UCSD-AML1 (cell line): ENCODE data around the gene TANGO6.
"Not testable (repeated sequence)": the region's sequence is repeated elsewhere in the genome, so short reads cannot be mapped to it uniquely, and the experiment has no call there.

ENCODE experiments used
- DNase-seq: peaks from one replicate; lab custom pipeline; 2025; ENCODE audit not compliant: unreplicated experiment; lab: John Stamatoyannopoulos, UW

Gene TANGO6

DNA sequence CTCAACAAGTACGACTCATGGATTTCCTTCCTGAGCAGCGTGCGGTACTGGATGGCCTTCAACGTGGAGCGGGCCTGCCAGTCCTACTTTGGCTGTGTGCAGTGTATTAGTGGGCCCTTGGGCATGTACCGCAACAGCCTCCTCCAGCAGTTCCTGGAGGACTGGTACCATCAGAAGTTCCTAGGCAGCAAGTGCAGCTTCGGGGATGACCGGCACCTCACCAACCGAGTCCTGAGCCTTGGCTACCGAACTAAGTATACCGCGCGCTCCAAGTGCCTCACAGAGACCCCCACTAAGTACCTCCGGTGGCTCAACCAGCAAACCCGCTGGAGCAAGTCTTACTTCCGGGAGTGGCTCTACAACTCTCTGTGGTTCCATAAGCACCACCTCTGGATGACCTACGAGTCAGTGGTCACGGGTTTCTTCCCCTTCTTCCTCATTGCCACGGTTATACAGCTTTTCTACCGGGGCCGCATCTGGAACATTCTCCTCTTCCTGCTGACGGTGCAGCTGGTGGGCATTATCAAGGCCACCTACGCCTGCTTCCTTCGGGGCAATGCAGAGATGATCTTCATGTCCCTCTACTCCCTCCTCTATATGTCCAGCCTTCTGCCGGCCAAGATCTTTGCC, 271.1 kb downstream of the TANGO6 start:
- no peak for DNase-seq

DNA sequence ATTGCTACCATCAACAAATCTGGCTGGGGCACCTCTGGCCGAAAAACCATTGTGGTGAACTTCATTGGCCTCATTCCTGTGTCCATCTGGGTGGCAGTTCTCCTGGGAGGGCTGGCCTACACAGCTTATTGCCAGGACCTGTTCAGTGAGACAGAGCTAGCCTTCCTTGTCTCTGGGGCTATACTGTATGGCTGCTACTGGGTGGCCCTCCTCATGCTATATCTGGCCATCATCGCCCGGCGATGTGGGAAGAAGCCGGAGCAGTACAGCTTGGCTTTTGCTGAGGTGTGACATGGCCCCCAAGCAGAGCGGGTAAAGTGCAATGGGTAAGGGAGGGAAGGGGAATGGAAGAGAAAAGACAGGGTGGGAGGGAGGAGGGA, 271.6 kb downstream of the TANGO6 start:
- no peak for DNase-seq

DNA sequence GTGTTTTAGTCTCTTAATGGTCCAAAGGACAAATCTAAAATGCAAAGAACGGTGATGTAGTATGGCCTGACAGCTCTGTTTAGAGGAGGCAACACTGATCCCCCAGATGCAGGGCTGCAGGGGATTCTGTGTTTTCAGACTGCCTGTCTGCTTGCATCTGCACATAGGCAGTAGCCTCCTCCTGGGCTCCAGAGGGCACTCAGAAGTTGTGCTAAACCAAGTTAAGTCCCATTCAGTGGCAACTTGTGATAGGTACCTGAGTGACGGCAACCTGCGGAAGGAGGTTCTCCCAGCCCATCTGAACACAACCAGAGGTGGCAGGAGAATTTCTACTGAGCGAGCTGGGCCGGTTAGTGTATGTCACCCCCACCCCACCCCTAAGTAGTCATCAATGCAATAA, 272.0 kb downstream of the TANGO6 start:
- DNase-seq, result no peak

DNA sequence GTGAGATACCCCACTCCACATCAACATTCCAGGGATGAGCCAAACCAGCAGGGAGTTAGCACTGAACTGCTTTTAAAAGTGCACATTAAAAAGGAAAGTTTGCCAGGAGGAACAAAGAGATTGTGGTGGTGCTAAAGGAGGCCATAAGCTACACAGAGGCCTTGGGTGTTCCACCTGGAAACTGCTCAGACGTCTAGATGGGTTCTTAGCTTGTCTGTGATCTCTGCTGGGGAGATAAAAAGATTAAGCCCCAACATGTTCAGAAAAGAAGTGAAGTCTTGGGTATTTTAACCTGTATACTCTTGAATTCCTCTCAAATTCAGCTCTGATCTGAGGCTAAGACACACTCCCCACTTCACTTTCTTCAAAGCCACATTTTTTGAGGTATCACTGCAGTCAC, 272.5 kb downstream of the TANGO6 start:
- DNase-seq, result no peak

DNA sequence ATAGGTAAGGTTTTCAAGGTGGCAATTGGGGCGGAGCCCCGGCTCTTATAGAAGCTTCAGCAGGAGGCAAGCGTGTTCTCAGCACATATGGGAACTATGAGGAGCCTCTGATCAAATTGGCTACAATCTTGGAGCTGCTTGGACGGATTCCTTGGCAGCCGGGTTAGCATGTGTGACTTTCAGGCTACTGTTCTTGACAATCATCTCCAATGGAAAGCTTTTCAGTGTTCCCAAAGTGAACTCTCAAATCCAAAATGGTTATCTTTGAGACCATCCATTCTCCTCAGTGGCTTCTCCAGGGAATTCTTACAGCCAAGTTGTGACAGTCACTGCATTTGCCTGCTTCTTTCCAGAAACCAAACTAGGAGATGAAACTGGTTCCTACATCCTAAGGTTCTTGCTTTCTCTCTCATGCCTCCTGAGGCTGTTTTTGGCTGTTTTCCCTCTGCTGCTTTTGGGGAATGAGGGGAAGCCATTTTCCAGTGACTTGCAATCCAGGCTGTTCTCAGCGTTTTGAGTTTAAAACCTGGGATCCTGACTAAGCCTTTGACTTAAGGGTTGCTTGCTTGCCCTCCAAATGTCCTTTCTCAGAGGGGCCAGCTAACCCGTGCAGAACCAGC, 273.0 kb downstream of the TANGO6 start:
- no peak for DNase-seq

DNA sequence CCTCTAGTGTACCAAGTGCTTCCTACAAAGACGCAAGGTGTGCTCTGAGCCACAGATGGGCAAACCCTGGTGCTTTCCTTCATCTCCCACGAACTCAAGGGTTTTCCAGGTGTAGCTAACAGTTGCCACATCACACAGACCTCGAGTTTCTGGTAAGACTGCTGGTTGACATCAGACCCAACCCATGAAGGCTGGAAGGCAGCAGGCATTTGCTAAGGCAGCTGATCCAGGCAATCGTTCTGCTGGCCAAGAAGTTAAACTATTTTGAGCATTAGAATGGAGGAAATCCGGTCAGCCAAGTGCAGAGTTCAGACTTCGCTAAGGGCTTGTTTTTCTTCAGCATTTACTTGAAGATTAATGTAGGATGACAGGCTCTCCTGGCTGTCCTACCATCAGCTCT, 273.6 kb downstream of the TANGO6 start:
- DNase-seq, result no peak

DNA sequence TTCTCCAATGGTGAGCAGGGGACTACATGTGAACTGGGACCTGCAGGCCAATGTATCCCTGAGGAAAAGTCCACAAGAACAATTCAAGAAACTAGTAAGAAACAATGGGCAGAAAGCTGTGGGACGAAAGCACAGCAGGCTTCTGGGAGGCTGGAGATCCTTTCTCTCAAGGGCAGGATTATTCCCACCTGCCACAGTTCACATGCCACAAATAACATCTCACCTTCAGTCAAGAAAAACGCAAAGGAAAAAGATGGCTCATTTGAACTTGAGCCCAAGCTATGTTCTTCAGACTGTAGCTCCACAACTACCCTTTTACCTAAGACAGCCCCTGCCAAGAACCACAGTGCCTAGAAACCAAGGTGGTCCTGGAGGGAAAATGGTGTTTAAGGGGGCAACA, 275.1 kb downstream of the TANGO6 start:
- DNase-seq, result no peak

DNA sequence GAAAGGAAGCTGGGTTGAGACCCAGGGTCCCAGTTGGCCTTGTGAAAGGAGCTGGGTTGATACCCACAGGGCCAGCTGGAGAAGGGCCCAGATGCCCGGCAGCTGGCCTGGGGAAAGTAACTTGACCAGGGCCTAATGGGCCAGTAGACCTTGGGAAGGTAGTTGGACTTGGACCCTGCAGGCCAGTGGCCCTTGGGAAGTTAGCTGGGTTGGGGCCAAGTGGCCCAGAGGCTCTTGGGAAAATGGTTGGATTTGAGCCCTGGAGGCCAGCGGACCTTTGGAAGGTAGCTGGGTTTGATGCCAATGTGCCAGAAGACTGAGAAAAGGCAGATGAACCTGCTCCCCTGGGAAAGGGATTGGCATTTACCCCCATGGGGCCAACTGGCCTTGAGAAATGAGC, 275.7 kb downstream of the TANGO6 start:
- DNase-seq, result no peak

DNA sequence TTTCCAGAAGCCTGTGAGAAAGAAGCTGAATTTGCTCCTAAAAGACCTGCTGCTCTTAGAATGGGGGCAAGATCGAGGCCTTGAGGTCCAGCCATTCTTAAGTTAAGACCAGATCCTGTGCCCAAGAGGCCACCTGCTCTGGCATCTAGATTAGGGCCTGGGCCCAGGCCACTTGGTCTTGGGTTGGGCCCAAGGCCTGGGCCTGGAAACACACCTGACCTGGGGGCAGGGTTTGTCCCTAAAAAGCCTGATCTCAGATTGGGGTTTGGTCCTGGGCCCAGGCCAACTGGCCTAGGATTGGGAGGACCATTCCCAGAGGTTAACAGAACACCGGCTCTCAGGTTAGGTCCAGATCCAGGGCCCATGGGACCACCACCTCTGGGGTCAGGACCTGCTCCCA, 276.2 kb downstream of the TANGO6 start:
- no peak for DNase-seq

DNA sequence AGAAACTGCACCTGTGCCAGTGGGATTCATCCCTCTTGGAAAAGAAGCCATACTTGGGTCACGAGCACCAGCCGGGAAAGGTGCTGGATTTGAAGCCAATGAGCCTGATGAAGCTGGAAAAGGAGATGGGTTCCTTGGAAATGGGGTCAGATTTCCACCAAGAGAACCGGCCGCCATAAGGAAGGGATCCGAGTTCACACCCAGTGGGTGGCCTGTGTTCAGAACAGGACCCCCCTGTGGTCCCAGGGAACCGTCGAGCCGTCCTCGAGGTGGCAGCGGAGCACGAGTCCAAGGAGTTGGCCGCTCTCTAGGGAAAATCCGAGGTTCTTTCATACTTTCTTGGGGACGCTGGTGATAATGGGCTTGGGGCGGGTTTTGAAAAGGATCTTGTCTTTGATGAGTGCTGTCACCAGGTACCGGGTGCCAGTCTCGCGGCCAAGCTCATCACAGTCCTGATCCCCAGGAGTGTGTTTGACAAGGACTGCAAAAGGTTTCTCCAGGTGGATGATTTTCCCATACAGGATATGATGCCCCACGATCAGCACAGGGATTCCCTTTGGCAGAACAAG, 276.8 kb downstream of the TANGO6 start:
- DNase-seq, result no peak

DNA sequence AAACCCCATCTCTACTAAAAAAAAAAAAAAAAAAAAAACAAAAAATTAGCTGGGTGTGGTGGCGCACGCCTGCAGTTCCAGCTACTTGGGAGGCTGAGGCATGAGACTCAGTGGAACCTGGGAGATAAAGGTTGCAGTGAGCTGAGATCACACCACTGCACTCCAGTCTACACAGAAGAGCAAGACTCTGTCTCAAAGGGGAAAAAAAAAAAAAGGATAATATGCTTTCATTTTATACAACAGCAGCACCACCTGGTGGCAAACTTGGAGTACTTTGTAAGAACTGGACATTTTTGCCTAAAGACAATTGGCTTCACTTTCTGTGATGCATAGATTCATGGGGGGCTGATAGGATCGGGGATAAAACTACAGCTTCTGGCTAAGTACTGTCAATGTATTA, 280.6 kb downstream of the TANGO6 start:
- DNase-seq, result no peak

DNA sequence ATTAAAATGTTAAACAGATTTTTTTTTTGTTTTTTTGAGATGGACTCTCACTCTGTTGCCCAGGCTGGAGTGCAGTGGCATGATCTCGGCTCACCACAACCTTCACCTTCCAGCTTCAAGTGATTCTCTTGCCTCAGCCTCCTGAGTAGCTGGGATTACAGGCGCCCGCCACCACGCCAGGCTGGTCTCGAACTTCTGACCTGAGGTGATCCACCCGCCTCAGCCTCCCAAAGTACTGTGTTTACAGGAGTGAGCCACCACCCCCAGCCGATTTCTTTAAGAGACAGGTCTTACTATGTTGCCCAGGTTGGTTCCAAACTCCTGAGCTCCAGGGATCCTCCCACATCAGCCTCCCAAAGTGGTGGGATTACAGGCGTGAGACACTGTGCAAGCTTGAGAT, 281.1 kb downstream of the TANGO6 start:
- not testable (repeated sequence) for DNase-seq

DNA sequence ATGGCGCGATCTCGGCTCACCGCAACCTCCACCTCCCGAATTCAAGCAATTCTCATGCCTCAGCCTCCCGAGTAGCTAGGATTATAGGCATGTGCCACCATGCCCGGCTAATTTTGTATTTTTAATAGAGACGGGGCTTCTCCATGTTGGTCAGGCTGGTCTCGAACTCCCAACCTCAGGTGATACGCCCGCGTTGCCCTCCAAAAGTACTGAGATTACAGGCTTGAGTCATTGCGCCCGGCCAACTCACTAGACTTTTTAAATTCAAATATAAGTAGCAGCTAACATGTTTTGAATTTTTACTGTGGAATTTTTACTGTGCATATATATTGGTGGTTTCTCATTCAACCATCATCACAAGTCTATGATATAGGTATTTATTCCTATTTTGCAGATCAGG, 281.6 kb downstream of the TANGO6 start:
- not testable (repeated sequence) for DNase-seq

DNA sequence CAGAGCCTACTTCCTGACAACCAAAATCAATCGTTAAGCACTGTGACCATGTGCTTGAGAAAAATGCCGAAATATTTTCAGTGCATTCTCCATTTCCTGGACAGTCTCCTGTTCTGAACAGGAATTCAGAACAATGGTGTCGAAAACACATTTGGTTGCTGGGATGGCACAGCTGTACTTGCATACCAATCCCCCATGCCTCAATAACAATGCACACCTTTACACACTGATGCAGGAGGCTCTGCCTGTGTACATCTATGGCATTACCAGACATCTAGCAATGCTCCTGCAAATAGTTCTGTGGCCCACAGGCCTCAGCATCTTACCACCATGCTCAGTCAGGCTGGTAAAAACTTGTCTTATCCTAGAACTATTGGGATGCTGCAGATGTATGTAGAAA, 282.9 kb downstream of the TANGO6 start:
- DNase-seq, result no peak

DNA sequence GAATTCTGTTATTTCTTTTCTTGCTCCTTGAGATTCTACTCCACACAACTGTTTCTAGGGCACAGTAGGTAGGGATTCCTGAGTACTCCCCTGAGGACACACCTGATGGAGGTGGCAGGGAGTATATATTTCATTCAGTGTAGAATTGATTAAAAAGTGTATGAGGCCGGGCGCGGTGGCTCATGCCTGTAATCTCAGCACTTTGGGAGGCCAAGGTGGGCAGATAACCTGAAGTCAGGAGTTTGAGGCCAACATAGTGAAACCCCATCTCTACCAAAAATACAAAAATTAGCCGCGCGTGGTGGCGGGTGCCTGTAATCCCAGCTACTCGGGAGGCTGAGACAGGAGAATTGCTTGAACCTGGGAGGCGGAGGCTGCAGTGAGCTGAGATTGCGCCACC, 283.5 kb downstream of the TANGO6 start:
- not testable (repeated sequence) for DNase-seq

DNA sequence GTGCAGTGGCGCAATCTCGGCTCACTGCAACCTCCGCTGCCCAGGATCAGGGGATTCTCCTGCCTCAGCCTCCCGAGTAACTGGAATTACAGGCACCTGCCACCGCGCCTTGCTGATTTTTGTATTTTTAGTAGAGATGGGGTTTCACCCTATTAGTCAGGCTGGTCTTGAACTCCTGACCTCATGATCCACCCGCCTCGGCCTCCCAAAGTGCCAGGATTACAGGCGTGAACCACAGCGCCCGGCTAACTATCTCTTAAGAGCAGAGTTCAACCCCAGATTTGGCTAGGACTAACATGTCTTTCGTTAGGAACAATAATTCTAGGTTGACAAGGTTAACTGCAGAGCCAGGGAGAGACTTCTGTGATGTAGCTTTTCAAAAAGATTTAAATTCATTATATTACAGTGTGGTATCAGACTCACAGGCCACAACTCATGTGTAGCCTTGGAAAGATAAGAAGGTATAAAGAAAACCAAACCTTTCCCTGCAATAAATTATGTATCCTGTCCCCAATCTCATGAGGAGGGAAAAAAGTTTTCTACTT, 284.7 kb downstream of the TANGO6 start:
- DNase-seq, result no peak

DNA sequence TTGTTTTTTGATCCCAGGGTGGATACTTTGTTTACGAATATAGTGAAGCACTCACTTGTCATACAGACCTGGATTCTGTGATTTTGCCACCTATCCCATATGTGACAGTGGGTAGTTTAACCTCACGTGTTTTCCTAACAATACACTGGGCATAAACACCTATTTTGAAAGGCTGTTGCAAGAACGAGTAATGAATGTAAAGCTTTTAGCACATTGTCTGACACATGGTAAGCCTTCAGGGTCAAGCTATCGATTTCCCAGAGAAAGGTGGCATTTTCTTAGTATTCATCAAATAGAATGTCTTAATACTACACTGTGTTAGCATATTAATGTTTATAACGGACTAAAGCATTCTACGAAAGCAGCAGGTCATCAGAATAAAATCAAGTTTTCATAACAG, 287.1 kb downstream of the TANGO6 start:
- DNase-seq, result no peak

DNA sequence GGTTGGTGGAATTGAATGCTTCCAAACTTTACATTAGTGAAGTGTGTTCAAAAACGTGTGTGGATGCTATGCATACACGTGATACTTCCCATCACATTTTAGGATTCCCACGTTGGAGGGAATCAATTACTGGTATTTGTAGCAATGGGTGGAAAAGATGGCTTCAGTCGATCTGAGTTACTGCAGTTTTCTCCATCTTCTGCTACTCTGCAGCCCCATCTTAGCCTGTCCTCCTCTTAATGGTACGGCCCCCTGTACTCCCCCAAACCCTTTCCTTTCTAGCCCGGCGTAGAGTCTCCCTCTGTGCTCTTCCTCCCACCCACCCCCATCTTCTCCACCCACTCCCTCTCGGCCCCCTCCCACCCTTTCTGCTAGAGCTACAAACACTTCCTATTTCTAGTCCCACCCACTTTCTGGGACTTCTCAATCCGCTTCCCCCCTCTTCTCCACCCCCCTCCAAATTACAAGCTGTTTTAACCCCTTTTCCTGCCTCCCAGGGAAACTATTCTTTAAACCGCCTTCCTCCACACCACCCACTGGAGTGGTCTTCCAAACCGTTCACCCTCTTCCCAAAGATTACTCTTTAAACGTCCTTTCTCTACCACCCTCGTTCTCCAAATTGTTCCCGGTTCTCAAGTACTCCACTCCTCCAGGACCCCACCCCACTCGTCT, 288.0 kb downstream of the TANGO6 start:
- peak; percentile 56 for DNase-seq

DNA sequence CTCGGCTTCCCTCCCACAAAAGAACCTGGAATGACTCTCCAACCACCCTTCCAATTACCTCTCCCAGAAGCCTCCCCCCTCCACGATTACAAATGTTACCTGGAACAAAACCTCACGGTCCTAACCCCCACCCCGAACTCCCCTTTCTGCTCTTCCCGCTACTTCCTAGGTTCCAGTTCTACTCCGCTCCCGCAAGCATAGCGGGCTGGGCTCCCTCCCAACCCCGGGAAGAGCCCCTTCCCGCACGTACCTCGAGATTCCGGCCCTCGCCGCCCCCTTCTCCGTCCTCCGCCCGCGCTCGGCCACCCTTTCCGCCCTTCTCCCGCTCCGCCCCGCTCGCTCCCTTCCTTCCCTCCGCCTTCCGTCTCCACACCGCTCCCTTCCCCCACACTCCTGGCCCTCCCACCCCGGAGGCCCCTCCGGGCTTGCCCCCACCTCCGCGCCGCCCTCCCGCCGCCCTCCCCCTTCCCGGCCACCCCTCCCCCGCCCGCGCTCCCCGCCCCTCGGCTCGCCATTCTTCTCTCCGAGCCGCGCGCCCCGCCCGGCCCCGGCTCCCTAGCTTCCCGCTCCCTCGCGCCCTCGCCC, 288.6 kb downstream of the TANGO6 start:
- DNase-seq, result peak; percentile 86

DNA sequence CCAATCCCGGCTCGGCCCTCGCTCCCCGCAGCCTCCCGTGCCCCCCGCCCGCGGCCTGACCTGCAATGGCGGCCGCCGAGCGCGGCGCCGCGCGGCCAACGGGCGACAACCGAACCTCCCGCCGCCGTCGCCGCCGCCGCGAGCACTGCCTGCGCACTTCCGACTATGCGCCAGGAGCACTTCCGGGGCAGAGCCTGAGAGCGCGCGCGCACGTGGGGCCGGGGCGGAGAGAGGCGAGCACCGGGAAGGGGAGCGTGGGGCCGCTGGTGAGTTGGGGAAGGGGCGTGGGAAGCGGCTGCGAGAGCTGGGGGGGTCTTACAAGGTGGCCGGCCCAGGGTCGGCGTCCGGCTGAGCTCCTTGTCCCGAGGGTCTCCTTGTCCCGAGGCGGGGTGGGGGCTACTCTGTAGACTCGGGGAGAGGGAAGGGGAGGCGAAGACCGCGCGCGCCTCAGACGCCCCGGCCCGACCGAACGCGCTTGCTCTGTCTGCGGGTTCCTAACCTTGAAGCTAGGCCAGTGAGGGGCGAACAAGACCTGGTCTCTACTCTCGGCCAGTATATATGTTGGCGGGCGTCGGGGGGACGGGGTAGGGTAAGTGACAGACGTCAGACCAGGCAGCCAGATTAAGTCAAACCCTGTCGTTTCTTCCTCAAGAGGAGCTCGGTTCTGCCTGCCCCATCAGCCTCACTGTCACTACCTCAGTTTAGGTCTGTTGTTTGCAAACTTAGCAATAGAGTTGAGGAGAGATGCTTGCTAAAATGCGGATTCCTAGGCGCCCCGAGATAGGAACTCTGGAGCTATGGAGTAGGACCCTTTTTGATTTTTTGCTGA, 289.3 kb downstream of the TANGO6 start, which contains the start of the genes CHTF8 and UTP4:
TSS of gene CHTF8 (minus strand) at position 165 of the 829 bp plus-strand sequence. CDS start 11,130 bp downstream, outside the sequence.
TSS of gene UTP4 (plus strand) at position 226 of the 829 bp plus-strand sequence. CDS start 811 bp downstream, outside the sequence.
- DNase-seq, result peak; percentile 87
